Glutamatergic neuron (in vitro differentiated cells): ENCODE results near the gene GRB2. TPM values are rescaled to one million over a fixed set of nuclear protein-coding genes. Genes with fewer than 3 reads are reported as not detected.

Source experiments
- DNase-seq: peaks from one replicate; pipeline ENCODE4 v3.0.0; 2022
- H3K27ac Mint-ChIP-seq: one replicate; pipeline ENCODE4 v1.8.0; 2020; ENCODE audit warnings: mild to moderate bottlenecking, mixed read lengths, inconsistent platforms; ENCODE audit not compliant: unreplicated experiment
- H3K27me3 Mint-ChIP-seq: one replicate; pipeline ENCODE4 v1.8.0; 2020; ENCODE audit warnings: mild to moderate bottlenecking, moderate library complexity, mixed read lengths, inconsistent platforms; ENCODE audit not compliant: unreplicated experiment
- H3K36me3 Mint-ChIP-seq: one replicate; pipeline ENCODE4 v1.8.0; 2020; ENCODE audit warnings: mild to moderate bottlenecking, mixed read lengths, inconsistent platforms; ENCODE audit not compliant: unreplicated experiment
- H3K4me1 Mint-ChIP-seq: one replicate; pipeline ENCODE4 v1.8.0; 2020; ENCODE audit warnings: mild to moderate bottlenecking, low read depth, mixed read lengths, inconsistent platforms; ENCODE audit not compliant: unreplicated experiment
- H3K4me3 Mint-ChIP-seq: one replicate; pipeline ENCODE4 v1.8.0; 2020; ENCODE audit warnings: mild to moderate bottlenecking, mixed read lengths, inconsistent platforms; ENCODE audit not compliant: unreplicated experiment
- H3K9me3 Mint-ChIP-seq: one replicate; pipeline ENCODE4 v1.8.0; 2020; ENCODE audit warnings: mild to moderate bottlenecking, moderate library complexity, mixed read lengths, inconsistent platforms; ENCODE audit not compliant: unreplicated experiment
- CTCF ChIP-seq: fragments of 200-600 bp; sonication (generic); IDR thresholded peaks from one replicate; pipeline ENCODE4 v1.5.0; 2021; ENCODE audit not compliant: partially characterized antibody, unreplicated experiment
- total RNA-seq: library from RNA; stranded (reverse); fragmentation: NEBNext Ultra II Directional; extraction: Animal tissue kit (Norgen Biotek cat#: 25700); gene quantifications from one replicate; pipeline ENCODE4 v1.2.1, GENCODE V29; 2021; ENCODE audit not compliant: unreplicated experiment

GRB2 gene
- total RNA-seq, 1 donor from 2014 or later = 148 TPM

- Mint-ChIP-seq H3K27ac (no peak overlapping the region), H3K9me3 (no peaks in the 10 kb centered on the region), H3K36me3 (no peaks in the 10 kb centered on the region), H3K27me3 (no peaks in the 10 kb centered on the region), H3K4me3 (no peak overlapping the region), H3K4me1 (peaks cover 3% of the 10 kb centered on the region)
- TF ChIP-seq CTCF = no peak
- DNase-seq = no peak
Observed at GRCh38 chr17:75397217-75397616, 8.3 kb downstream of the GRB2 start.

DNA sequence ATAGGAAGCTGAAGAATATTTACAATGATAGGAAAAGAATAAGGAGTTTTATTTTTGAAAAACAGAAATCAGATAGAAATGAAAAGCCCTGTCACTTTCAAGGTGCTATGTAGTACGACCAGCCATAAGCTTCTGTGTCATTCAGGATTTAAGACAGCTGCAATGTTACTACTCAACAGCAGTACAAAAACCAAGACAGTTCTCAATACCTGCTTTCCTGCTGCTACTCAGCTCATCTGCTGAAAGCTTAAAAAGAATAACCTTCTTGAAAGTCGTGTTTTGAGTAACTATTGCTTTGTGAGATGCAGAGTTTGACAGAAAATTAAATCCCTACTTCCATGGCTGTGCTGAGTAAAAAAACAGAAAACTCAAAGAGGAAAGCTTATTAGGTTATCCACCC is 8.7 kb downstream of the GRB2 start:
- DNase-seq = no peak
- H3K4me1 Mint-ChIP-seq = peaks cover 3% of the 10 kb centered on the region
- no peak overlapping the region for H3K27ac Mint-ChIP-seq
- no peaks in the 10 kb centered on the region for H3K9me3 Mint-ChIP-seq
- H3K4me3 Mint-ChIP-seq = no peak overlapping the region
- H3K36me3 Mint-ChIP-seq = no peaks in the 10 kb centered on the region
- TF ChIP-seq CTCF = no peak
- H3K27me3 Mint-ChIP-seq = no peaks in the 10 kb centered on the region

DNA sequence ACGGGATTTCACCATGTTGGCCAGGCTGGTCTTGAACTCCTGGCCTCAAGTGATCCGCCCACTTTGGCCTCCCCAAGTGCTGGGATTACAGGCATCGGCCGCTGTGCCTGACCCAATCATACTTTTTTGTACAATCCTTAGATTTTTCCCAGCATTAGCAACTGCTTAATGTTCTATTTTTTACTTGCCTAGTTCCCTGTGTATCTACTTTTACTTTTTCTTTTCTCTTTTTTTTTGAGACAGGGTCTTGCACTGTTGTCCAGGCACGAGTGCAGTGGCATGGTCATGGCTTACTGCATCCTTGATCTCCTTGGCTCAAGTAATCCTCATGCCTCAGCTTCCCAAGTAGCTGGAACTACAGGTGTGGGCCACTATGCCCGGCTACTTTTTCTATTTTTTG is 9.5 kb downstream of the GRB2 start:
- H3K27ac Mint-ChIP-seq = no peak overlapping the region
- no peaks in the 10 kb centered on the region for H3K36me3 Mint-ChIP-seq
- DNase-seq = no peak
- H3K27me3 Mint-ChIP-seq = no peaks in the 10 kb centered on the region
- peaks cover 6% of the 10 kb centered on the region for H3K4me1 Mint-ChIP-seq
- no peak for TF ChIP-seq CTCF
- no peak overlapping the region for H3K4me3 Mint-ChIP-seq
- no peaks in the 10 kb centered on the region for H3K9me3 Mint-ChIP-seq

DNA sequence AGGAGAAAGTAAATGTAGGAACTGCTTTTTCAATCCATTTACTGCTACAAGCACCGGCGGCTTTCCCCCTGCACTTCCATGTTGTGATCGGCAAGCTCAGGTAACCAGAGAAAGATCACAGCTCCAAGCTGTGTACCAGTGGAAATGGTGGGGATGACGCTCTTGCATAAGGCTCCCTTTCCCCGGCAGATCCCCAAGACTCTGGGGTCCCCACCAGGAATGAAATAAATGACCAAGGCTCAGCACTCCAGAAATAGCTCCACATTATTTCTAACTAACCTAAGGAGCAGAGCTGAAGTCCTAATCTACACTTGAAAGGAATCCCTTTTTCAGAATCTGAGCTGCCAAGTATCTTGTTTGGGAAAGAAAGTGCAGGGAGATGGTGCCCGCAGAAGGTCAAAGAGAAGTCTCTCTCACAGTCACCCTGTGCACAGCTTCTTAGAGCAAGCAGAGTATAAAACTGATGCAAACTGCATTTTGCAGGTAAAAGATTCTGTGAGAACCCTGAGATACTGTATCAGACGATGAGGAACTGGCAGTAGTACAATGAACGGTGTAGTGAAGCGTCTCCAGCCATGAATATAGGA is 11.1 kb downstream of the GRB2 start:
- Mint-ChIP-seq H3K9me3 (no peaks in the 10 kb centered on the region), H3K27me3 (no peaks in the 10 kb centered on the region), H3K4me1 (peaks cover 15% of the 10 kb centered on the region), H3K36me3 (no peaks in the 10 kb centered on the region), H3K4me3 (peak overlapping the region; percentile 96), H3K27ac (peak overlapping the region; percentile 96)
- no peak for TF ChIP-seq CTCF
- no peak for DNase-seq

DNA sequence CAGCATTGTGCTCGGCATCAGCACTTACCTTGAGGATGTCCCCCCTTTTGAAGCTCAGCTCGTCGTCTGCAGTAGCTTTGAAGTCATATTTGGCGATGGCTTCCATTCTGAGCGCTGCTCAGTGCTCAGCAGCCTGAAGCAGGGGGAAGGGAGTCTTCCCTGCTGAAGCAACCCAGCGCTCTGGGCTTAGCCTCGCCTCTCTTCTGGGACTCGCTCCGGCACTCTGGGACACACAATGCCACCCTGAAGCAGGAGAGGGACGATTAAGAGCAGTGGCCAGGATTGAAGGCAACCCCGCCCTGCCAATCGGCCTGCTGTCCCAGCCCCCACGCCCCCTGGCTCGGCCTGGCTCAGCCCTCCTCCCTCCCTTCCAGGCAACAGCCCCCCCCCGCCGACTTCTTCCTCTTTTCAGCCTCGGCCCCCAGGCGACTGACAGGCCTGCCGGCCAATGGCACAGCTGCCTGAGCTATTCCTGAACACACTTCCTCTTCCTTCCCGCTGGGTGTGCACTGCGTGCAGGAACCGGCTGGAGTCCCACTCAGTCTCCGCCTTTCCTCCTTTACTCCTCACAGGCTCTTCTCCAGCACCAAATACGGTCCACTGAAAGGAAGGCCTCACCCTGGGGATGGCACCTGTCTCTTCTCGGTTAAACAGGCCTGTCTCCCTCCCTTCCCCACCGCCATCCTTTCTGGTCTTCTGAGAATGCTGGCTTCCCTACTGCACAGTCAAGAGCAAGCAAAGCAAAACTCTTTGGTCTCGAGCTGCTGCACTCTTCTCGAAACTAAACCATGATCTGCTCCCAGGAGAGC is 11.8 kb downstream of the GRB2 start:
- H3K27ac Mint-ChIP-seq = peak overlapping the region; percentile 96
- no peaks in the 10 kb centered on the region for H3K27me3 Mint-ChIP-seq
- no peaks in the 10 kb centered on the region for H3K9me3 Mint-ChIP-seq
- no peaks in the 10 kb centered on the region for H3K36me3 Mint-ChIP-seq
- no peak for TF ChIP-seq CTCF
- H3K4me1 Mint-ChIP-seq = peaks cover 20% of the 10 kb centered on the region
- peak overlapping the region; percentile 96 for H3K4me3 Mint-ChIP-seq
- DNase-seq = peak; percentile 100
